GM19025 (cell line): ENCODE results near the gene DCP2.

Source experiments
- ATAC-seq: cut with Tn5 transposase; IDR thresholded peaks from one replicate; pipeline ENCODE4 v1.9.1; 2021; ENCODE audit warnings: mild to moderate bottlenecking, low read depth, moderate library complexity; ENCODE audit not compliant: unreplicated experiment

The DCP2 gene

DNA sequence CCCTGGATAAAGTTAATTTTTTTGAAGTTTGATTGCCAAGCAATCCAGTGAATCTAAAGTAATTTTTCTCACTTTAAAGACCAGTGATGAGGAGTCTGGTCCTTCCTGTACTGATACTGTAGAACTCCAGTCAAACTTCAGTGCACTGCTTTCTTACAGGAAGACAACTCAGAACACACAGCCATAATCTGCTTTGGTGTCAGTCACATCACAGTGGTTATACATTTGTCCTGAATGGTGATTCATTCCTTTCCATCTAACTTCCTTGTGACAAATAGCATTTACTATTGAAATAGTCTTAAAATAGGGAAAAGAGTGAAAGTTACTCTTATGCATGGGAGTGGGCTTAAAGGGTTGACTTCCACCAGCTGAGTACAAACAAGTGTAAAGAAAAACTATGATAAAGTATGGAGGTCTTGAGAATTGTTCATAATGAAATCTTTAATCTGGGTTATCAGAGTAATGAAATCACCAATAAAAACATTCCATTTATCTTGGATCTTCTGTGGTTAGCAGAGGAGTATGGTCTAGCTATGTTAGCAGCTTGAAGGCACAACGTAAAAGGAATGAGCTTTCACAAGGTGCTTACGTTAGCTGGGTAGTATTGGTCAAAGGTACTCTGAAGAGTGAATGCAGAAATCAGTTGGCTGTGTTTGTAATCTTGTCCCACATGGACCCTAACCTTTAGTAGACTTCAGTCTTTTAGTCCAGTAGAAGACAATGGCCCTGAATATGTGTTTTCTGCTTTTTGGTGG lies 41.5 kb downstream of the DCP2 start:
- no peak for ATAC-seq

DNA sequence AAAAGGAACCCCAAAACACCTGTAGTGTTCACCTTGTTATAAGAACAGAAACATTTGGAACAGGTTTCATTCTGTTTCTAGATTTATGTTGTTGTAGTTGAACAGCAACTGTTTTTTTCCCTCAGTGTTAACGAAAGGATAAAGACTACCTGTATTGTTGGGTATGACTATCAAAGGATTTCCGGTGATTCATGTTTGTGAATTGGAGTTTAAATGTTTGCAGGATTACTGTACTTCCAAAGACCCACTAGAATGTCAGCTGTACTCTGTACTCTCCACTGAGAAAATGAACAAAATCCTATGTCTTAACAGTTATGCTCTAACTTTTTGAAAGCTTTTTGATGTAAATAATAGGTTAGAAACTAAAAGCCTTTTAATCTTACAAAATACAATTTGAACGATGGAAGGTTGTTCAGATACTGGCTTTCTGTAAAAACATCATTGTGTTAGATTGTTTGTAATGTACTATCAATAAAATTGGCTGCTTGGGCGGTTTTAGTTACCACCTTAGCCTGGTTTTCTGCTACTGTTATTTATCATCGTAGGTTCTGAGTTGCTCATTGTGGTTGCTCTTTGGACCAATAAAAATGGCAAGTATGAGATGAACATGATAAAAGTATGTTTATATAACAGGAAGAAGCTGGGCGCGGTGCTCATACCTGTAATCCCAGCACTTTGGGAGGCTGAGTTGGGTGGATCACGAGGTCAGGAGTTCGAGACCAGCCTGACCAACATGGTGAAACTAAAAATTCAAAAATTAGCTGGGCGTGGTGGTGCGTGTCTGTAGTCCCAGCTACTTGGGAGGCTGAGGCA lies 44.1 kb downstream of the DCP2 start:
- no peak for ATAC-seq

DNA sequence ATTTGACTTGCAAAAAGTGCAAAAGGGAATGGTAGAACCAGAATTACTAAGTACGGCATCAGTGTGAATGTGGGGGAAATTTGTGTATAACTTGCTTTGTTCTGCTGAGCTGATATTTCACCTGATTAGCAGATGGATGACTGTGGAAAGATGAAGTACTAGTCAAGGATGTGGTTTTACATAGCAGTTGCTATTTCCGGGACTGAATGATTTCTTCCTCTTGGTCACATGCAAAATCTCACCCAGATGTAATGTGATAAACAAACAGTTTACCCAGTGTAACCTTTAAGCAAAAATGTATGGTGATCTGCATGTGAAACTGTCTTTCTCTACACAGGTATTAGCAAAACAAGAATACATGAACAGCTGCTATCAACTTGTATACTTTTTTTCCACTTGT lies 46.1 kb downstream of the DCP2 start:
- no peak for ATAC-seq

DNA sequence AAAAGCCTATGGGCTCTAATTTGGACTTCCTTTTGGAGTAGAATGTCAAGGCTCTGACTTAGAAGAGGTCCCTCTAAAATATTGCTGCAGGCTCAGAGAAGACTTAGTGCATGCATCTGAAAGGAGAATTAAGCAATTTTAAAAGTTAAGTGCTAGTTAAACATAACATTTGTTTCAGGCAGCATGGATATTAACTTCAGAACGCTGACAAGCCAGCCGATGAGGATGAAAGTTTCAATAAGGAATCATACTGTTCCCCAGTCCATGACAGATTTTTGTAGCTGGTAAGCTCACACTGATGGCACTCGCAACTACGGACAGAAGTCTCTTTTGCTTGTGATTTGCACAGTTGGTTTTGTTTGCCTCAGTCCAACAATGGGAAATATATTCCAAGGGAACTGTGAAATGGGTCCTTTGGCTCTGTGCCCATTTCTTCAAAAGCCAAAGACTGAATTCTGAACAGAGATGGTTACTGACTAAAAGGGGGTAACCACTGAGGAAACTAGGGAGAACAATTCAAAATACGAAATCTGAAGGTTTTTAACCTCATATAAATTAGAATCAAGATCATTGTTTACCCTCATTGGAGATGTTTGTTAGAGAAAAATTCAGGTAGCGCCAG lies 47.6 kb downstream of the DCP2 start:
- ATAC-seq: no peak

DNA sequence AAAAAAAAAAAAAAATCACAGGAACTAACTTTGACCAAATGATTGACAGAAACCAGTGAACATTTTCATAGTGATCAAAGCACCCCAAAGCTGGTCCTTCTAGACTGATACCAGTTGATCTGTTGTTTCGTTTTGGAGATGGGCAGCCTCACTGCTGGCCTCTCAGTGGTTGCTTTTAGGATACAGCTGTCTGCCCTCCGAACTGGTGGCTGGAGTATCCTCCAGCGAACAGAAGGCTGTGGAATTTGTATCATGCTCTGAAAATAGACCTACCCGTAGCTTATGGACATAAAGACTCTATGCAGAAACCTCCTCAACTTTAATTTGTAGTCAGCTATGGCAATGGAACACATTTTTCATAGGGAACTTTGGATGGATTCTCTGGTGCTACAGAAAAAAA lies 49.0 kb downstream of the DCP2 start:
- no peak for ATAC-seq

DNA sequence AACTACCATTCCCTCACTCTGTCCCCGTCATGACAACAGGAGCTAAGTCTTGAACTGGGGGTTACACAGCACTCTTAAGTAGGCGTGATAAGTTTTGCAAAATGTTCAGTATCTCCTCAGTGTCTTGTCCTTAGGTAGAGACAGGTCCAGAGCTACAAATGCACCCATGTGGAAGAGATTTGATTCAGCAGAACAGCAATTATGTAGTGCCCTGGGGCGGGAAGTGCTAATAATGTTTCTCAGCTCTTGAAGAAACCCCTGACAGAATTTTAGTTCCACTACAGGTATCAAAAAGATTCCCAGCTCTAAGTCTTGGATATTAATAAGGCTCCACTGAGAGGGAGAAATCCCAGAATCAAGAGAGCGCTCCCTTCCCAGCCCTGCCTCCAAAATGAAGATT lies 49.6 kb downstream of the DCP2 start:
- no peak for ATAC-seq

DNA sequence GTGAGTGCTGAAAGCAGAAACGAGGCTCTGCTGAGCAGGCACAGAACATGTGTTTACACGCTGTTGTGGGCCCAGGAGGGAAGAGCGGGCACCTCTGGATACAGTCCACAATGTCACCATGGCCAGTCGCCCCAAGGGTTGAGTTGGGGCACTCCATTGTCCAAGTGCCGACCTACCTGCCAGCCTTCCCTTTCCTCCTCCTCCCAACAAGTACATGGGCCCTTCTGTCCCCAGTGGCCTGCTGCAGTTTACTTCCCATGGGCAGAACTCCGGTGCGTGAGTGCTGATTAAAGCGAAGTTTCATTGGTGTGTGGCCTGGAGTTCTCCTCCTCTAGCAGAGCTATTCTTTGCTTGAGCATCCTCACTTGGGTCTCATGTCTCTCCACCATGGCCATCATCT lies 50.4 kb downstream of the DCP2 start:
- no peak for ATAC-seq

DNA sequence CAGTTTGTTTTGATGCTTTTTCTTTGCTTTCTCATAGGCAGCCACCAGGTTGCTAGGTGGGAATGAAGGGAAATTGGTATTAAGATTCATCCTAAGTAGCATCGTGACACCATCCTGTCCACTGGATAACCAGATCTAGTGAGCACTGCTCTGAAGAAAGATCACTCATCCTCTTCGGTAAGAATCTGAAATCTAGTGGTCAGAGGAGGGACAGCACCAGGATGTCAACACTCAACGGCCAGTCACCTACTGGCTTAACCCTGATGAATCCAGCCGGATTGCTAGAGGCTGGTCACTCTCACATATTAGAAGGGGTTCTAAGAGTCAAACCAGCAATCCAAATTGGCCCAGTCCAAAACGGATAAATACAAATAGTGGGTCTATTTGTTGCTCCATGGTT lies 50.8 kb downstream of the DCP2 start:
- ATAC-seq: no peak

DNA sequence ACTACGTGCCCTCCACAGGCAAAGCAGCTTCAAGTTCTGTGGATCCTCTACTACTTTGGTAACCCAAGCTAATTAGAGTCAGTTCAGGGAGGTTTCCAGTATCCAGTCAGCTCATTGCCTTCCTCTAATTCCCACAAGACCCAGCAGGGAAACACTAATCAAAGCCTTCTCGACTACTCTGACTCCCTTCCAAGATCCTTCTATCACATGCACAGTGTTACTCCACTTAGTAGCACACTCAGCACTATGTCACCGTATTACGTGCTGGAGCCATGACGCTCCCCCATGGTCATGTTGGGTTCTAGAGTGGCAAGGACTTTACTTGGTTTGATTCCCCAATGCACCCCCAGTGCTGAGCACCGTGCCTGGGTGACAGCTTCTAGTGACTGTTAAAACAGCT lies 53.0 kb downstream of the DCP2 start:
- no peak for ATAC-seq

DNA sequence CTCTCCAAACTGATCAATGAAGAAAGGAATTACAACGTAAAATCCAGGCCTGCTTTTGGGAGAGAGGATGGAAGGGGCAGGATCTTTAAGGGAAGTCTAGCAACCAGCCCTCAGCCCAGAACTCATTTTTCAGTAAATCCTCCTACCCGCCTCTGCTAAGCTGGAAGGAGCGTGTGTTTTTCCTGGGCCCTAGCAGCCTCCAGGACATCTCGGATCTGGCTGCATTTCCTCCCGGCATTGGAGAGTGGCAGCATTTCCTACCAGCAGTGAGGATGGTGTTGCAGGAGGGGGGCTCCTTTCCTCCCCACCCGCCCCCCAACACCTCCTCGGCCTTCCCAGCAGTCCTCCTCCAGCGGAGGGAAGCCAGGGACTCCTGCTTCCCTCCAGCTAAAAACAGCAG lies 54.5 kb downstream of the DCP2 start:
- ATAC-seq: no peak

DNA sequence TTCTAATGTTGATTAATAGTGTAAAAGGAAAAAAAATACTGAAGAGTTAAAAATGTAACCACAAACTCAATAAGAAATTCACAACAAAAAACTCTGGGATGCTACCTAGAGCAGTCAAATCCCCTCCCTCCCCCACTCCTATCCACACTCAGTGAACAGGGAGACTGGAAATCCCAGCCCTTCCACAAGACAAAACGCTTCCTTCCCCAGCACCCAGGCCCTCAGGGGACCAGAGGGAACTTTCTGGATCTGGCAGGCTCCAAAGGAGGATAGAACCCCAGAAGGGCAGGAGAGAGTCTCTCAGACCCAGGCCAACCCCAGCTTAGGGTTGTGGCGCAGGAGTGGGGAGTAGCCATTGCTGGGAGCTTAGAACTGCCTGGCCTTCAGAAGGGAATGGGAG lies 55.0 kb downstream of the DCP2 start:
- ATAC-seq: no peak

DNA sequence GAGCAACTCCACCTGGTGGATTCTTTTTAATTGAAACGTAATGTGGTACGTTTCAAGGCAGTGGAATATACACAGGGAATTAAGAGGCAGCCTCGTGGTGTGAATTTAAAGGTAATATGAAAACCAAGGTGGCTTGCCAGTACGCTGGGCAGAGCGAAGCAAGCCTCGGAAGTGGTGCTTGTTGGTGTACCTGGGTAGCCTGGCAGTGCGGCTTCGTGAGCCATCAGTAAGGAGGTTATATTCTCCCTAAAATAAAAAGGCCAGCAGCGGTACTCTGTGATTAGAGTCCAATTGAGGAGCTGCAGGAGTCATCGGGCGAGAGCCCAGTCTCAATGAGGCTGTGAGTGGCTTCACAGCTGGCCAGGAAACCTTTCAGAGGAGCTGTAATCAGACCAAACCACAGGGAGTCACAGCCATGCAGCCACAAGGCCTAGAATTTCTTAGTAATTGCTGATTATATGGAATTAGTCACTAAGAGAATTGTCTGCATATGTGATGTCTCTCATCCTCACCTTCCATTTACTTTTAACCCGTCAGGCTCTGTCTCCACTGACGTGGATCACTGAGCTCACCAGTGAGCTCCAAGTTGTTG lies 57.7 kb downstream of the DCP2 start:
- no peak for ATAC-seq

DNA sequence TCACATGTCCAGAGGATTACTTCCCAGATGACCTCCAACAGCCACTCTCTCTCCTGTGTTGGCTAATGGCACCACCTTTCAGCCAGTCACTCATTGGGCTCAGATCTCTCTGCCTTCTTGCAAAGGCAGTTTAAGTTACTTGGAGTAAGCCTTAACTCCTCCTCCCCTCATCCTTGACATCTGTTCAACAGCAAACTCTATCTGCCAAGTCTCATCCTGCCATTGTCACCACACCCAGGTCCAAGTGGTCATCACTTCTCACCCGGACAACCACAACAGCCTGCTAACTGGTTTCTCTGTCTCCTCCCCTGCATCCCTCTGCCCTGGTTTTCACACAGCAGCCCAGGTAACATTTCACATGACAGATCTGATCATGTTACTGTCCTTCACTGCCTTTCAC lies 58.5 kb downstream of the DCP2 start:
- no peak for ATAC-seq

DNA sequence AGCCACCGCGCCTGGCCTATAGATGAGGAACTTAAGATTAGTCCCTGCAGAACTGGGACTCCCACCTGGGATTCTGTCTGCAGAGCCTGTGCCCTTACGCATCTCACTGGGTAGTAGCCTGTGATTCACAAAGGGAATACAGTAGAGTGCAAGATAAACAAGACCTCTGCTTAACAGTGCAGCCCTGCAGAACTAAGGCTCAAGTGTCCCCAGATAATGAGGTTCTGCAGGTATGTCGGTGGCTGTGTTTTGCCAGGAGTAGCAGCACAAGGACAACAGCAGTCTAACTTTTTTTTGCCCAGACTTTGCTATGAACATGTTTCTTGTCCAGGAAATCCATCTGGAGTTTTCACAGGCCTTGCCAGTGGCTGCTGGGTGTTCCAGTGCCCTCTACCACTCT lies 59.7 kb downstream of the DCP2 start:
- ATAC-seq: no peak

DNA sequence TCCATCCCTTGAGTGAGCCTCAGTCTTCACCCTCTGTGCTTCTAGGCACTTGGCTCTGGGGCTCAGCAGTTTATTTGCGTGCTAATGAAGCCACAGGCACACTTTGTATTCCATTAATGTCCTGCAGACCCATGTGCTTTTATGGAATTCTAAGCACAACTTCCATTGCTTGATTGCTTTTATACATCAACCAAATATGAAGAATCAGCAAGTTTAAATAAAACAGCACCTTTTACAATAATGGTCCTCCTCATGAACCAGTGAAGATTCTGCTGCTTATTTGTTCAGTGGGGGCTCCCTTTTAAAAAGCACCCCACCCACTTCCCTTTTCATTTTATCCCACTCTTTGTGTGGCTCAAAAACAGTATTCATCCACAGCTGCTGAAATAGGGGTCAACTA lies 60.2 kb downstream of the DCP2 start:
- ATAC-seq: no peak

DNA sequence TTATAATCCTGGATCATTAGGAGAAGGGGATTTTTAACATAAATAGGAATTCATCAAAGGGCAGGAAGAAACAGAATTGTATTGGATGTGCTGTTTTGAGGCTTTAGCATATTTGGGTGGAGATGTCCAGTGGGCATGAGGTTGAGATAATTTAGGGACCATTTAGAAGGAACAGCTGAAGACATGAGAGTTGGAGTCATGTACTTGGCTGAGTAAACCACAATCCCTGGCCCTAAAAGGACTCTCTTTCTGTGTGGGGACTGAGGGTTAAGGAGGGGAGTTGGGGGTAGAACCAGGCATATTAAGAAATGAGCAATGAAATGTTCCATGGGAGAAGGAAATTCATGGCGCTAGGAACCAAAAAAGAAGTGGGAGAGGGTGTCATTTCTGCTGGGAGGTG lies 61.5 kb downstream of the DCP2 start:
- ATAC-seq: no peak

DNA sequence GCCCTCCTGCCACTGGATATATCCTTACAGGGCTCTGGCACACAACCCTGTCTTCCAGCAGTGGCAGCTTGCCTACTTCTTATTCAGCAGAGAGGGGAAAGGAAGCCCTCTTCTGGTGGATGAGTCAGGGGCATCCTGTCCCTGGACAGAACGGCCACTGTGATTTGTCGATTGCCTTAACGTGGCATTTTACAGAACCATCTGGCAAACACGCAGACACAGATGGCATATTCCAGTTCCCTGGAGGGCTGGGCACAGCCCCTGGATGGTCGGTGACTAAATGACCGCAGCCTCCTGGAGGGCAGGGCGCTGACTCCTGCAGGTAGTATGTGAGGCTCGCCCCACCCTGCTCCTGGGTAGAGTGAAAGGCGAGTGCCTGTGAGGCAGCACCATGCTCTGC lies 62.1 kb downstream of the DCP2 start:
- no peak for ATAC-seq

DNA sequence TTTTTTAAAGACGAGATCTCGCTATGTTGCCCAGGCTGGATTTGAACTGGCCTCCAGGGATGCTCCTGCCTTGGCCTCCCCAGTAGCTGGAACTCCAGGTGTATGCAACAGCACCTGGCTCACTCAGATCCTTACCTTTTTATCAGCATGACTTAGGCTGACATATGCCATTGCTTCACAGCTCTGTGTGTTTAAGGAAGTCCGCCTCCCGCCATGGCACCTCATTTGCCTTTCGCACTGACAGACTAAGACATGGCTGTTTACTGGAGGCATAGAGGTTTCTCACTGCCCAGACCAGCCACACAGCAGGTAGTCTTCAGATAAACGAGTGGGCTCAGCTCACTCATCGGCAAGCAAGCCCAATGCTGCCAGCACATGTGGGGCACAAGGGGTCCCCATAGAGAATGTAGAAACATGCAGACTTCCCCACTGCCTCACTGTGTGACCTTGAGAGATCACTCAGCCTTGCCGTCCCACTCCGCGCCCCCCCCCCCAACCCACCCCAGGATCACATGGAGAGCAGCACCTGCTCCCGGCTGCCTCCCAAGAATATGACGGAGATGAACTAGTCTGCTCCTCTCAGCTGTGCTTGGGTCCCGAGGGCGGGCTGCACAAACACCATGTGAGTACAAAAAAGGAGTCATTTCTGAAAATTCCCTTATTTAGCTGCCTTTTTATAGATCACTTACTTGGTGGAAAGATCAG lies 62.8 kb downstream of the DCP2 start:
- no peak for ATAC-seq

DNA sequence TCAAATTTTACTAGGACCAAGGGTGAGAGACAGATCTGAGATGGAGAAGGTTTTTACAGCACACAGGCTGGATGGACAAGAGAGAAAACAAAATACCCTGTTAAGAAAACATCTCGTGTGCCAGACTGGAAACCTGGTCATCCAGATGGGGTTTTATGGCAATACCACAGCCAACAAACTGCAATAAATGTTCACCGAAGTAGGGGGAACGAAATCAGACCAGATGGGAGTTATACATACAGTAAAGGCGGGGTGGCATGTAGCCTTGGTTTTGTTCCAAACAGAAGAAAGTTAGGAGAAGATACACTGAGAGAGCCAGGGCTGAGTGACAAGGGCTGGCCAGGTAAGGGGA lies 63.3 kb downstream of the DCP2 start:
- ATAC-seq: no peak

DNA sequence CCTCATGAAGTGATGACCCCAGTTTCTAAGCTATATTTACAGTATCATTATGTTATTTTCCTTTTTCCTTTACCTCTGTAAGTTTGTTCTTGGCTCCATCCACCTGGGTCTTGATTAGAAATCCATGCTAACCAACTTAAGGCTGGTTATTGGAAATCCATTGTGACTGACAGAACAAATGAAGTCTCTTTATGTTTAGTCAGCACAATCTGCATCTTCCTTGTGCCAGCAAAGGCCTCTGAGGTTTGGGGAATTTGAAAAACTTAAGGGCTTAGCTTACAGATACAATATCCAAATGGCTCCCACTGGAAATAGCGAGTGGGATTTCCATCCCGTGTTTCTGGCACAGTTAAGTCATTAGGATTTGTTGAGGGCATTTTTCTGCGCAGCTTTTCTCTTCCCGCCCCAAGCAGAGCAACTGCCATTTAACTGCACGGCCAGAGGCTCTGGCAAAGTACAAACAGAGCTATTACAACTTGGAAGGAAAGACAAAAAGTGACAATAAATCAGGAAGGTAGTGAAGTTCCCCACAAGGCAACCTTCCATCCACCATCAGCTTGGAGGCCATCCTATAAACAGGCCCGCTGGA lies 64.2 kb downstream of the DCP2 start:
- ATAC-seq: no peak
